Measurements from ENCODE around the gene CTAGE9.

The CTAGE9 gene

GRCh38 chr6:131663578-131664165 lies 47.1 kb downstream of the CTAGE9 start:
- no peak for DNase-seq

GRCh38 chr6:131660195-131660594 lies 50.6 kb downstream of the CTAGE9 start:
- no peak for DNase-seq

Measured in NCI-H1105 treated with DMSO at 0.1 percent for 48 hours (cell line).